Cortex of kidney (tissue), 1 donor: Measurements from ENCODE around the gene MB21D2.

Source experiments
- DNase-seq: peaks from one replicate; lab custom pipeline; 2025; lab: John Stamatoyannopoulos, UW

The MB21D2 gene

DNA sequence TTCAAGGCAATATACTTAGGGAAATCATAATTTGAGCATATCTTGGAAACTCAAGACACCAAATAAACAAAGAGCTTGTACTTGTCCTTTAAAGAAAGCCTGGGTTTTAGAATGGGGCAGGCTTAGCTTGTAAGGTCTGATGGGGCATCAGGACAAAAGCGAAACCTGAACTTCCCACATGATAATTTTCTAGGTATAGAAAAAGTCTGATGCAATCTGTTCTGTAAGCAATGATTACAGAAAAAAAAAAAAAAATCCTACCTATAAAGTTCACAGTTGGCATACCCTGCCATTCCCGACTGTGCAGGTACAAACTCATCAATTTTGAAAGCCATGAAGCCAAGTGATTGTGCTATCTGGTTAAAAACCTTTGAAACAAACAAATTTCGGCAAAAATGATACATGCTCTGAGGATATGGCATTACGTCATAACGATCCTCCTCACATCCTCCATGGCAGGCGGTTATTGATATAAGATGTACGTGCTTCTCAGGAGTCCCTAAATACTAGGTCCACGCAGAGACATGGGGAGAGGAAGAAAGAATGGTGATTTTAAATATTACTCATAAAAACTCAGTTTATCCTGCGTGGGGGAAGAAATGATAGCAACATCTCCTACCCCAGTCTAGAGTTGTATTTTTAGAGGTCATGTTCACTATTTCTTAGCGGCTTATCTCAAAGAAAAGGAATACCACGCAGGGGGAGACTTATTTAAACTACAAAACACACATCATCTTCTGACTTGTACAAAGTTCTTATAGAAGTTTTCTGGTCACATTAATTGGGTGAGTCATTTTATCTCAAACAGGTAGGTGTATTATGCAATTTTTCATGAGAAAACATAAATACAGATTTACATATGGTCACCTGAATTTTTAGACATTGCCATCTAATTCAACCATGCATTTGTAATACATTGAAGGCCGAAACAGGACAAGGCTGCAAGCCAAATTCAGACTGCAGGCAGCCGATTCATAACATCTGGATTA lies 27.0 kb downstream of the MB21D2 start:
- no peak for DNase-seq

GRCh38 chr3:192889679-192890078 lies 28.0 kb downstream of the MB21D2 start:
- DNase-seq = no peak

- DNase-seq = no peak
These were observed 29.5 kb downstream of the MB21D2 start for GRCh38 chr3:192888190-192888589.

- no peak for DNase-seq
These were observed 30.0 kb downstream of the MB21D2 start for GRCh38 chr3:192887701-192888100.

GRCh38 chr3:192887047-192887446 lies 30.6 kb downstream of the MB21D2 start:
- DNase-seq = no peak

DNA sequence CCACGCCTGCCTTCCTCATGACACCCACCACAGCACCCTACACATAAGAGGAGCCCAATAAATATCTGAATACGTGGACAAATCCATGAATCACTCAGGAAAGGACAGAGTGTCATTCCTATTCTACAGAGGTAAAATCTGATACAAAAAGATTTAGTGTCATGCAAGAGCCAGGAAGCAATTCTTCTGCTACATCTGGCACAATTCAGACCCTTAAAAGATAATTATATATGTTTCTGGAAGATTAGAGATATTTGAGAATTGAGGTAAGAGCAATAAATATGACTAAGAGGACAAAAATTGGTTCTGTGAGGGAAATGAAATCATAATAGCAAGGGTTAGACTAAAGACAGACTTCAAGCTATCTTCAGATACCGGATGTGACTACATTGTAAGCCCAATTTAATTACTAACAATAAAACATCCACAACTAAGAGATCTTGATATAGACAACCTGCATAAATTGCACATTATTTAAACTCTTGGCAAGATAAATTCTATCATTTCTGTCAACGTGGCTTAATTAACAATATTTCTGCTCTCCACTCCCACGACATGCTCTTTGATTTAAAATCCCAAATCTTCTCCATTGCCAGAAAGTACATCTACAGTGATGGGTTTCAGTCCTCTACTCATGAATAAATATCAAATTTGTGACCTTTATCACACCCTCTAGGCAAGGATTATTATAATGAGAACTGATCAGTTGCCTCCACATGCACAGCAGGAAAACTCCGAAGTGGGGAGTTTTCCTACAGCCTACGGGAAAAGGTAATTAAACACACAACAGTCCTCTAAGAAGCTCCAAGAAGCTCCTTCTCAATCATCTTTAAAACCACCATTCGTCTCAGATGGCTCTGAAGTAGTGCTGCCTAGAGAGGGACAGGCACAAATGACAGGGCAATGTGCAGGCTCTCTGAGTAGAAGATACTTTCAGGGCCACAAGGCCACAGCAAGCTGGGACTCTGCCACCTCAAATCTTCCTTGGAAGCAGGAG lies 32.6 kb downstream of the MB21D2 start:
- no peak for DNase-seq

DNA sequence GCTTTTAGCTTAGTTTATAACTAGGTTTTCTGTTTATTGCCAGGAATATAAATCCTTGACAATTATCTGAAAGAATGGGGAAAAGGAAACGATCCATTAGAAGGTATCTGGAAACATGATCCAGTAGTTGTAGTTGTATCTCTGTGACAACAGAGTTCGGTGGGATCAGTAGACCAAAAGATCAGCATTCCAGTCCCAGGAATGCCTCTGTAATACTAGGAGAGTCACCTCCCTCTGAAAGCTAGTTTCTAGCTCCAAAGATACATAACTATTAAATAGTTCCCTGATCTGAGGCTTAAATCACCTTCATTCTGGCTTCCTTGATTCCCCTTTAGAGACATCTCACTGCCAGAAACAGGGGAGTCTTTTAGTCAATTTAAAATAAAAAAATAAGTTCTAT lies 34.1 kb downstream of the MB21D2 start:
- no peak for DNase-seq

DNA sequence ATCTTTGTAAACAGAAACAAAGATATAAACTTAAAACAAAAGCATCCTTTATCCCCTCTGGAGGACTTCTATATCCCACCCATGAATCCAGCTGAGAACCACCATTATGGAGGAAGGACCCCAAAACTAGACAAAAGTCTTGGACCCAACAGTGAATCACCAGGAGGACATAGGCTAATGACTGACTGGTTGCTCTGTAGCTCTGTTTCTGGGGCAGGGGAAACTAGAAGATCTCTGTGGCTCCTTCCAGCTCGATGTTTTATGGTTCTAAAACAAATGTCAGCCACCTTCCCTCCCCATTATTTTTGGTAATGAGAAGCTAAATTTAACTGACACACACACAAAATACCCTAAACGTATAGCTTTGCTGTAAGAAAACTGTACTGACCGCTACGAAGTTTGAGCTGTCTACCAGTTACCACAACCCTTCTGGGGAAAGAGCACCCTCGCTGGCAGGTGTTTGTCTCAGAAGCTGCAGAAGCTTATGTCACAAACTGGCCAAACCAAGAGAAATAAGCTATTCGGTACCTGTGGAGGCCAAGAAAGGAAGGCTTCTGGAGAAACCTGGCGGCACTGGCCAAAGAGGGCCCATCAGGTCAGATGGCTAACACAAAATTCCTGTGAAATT lies 36.4 kb downstream of the MB21D2 start:
- no peak for DNase-seq

DNA sequence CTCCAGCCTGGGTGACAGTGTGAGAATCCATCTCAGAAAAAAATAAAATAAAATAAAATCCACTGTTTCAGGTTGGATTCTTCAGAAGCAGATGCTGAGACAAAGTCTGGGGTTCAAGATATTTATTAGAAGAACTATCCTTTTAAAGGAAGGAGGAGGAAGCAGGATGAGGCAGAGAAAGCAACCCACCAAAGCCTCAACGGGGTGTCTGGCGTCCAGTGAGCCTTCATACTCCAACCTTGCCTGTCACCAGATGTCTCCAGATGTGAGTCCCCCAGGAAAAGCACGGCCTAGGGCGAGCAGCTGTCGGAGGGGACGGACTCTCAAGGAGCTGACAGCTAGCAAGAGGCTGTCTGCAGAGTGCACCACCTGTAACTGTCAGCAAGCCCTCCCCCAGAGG lies 37.3 kb downstream of the MB21D2 start:
- DNase-seq = no peak

DNA sequence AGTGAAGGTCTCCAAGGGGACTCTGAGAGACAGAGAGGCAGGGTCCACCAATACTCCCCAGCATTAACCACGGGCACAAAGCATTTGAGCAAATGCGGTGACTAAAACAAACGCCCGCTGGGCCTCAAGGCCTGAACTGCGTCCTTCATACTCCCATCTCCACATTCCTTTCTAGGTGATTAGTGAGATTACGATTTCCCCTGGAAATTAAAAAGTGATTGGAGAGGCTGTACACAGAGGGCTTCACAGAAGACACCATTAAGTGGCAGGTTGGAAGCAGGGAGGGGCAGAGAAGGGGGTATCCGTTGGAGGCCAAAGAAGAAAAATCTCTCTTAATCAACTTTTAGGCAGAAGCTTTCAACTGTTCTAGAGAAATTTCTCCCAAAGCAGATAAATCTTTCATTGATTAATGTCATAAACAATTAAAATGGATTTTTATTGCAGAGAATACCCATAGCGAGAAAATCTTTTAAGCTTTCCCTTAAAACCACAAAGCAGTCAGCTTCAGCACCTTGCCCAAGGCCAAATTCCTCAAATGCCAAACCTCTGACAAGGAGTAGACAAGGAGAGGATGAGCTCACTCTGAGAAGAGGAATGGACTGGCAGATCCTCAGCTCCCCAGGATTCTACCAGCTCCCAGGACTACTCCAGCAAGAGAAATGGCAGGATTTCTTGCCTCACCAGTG lies 38.2 kb downstream of the MB21D2 start:
- DNase-seq = no peak

DNA sequence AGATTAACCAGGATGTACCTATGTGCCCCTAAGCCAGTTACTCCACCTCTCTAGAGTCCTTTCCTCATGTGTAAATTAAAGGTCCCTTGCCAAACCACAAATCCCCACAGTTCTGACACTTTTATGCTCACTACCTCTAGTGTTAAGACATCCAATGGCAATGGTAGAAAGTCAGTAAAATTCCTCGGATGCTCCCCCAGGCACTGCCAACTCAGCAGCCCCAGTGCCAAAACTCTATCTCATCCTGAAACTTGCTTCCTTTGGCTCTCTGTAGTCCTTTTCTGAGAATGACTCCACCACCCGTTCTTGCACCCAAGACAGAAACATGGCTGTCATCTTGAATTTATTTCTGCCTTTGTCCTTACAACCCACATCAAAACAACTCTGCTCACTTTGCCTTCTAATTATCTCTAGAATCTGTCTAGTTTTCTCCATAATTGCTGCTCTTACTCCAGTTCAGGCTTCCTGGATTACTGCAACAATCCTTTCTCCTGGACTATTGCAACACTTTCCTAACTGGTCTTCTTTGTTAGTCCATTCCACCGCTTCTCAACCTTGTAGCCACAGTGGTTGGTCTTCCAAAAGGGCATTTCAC lies 41.6 kb downstream of the MB21D2 start:
- no peak for DNase-seq

DNA sequence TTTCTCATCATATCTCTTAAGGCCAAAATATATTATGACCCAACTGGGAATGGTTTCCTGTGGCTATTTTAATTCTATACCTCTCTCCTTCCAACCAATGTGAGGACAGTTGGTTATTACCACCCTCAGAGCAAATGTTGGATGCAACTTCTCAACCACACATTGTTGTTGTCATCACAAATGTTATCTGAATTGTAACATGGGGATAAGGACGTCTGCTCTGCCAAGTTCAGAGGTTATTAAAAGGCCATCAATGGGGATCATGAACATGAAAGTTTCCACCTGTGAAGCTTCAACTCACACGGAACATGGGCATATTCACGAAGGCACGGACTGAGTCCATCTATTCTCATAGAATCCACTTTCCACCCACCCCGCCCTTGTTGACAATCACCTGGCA lies 46.8 kb downstream of the MB21D2 start:
- DNase-seq = no peak

DNA sequence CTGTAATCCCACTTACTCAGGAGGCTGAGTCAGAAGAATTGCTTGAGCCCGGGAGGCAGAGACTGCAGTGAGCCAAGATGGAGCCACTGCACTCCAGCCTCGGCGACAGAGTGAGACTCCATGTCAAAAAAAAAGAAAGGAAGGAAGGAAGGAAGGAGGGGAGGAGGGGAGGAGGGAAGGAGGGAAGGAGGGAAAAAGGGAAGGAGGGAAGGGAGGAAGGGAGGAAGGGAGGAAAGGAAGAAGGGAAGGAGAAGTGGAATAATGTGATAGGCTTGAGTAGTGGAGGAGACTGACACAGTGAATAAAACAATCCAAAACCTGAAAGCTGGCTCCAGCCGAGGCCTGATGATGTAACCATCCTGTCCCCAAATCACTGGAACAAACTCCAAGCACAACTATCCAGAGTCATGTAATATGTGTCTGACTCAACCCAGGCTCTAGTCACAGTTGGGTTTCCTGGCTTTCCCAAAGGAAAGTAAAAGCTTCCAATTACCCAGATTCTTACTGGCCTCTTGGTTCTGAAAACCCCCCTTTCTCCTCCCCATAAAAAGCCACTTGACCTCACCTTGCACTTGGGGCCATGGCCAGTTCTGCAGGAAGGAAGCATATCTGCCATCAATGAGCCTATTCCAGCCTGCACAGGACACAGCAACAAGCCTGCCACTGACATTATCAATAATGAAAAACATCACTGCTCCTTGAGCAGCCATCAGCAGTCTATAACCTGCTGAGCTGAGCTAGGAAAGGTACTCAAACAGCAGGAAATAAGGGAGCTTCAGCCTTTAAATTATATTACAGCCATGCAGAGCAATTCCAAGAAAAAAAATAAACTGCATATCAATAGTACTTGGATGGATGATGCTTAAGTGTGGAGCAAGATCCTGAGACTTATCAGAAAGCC lies 48.3 kb downstream of the MB21D2 start:
- DNase-seq = no peak

DNA sequence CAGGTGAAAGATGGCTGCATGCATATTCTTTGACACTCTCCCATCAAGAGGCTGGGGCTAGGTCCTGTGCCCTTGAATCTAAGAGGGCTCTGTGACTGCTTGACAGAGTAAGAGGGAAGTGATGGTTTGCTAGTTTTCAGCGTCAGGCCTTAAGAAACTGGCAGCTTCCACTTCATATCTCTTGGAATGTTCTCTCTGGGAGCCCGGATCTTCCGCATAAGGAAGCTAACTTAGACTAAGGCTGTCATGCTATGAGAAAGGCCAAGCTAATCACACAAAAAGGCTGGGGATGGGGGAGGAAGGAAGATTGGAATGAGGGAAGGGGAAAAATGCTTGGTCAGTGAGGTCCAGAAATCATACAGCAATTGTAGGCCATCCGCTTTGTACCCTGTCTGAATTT lies 50.0 kb downstream of the MB21D2 start:
- no peak for DNase-seq

- DNase-seq = no peak
These were observed 50.9 kb downstream of the MB21D2 start for GRCh38 chr3:192866804-192867203.

GRCh38 chr3:192864941-192865340 lies 52.7 kb downstream of the MB21D2 start:
- DNase-seq = no peak

DNA sequence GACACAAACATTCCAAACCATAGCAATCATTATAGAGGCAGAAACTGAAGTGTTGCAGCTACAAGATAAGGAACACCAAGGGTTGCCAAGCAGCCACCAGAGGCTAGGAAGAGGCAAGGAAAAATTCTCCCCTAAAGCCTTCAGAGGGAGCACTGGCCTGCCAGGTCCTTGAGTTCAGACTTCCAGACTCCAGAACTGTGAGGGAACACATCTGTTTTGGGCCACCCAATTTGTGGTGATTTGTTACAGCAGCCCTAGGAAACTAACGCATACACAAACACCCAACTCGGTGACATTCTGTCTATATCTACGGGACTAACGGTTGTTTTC lies 54.6 kb downstream of the MB21D2 start:
- DNase-seq = no peak

- DNase-seq = no peak
These were observed 55.1 kb downstream of the MB21D2 start for GRCh38 chr3:192862408-192863090.

- DNase-seq = no peak
These were observed 55.7 kb downstream of the MB21D2 start for GRCh38 chr3:192861972-192862371.

GRCh38 chr3:192860454-192860853 lies 57.2 kb downstream of the MB21D2 start:
- no peak for DNase-seq
